ELF-1 (cell line): ENCODE results near the gene ABCC5.
"Not testable (repeated sequence)": the region's sequence is repeated elsewhere in the genome, so short reads cannot be mapped to it uniquely, and the experiment has no call there.

Source experiments
- DNase-seq: peaks from one replicate; pipeline ENCODE4 v3.0.0-alpha.2; 2016; ENCODE audit warnings: low read depth, low spot score

The ABCC5 gene

DNA sequence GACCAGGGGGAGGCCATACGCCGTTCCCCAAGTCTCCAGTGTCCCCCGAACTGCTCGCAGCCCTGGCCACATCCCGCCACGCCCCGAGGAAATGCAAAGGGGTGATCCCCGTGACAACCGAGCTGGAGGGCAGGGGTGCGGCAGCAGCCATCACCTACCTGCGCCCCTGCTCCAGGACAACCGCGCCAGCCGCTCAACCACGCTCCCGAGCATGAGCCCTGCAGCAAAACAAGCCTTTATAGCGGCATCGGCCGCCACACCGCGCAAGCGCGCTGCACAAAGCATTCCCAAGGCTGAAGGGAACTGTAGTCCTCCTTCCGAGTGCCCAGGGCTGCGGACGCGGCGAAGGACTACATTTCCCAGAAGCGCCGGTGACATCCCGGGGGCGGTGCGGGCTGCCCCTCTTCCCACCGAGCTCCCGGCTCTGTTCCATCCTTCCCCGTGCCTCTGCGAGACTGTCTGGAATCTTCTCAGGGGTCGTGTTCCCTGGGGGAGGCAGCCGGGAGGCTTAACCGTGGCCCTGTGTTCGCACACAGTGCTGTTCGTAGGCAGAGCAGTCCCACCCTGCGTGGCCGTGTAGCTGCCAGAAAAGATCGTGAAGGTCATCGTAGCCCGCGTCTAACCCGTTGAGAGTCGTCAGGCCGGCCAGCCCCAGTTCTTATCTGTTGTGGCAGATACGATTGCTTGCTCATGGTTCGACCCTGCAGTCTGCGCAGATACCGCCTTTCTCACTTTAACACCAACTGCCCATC lies at the start of gene ABCC5:
ABCC5 (minus strand) TSS at position 213 of the 752 bp plus-strand sequence. CDS start 3,492 bp downstream, outside the sequence.
- peak; percentile 98 for DNase-seq

GRCh38 chr3:184066211-184066610 lies 48.5 kb upstream of the ABCC5 start:
- no peak for DNase-seq

- no peak for DNase-seq
Observed at GRCh38 chr3:184062637-184063036, 45.0 kb upstream of the ABCC5 start.

- no peak for DNase-seq
Observed at GRCh38 chr3:184059424-184059823, 41.7 kb upstream of the ABCC5 start.

- no peak for DNase-seq
Observed at GRCh38 chr3:184058029-184058428, 40.3 kb upstream of the ABCC5 start.

GRCh38 chr3:184052767-184053166 lies 35.1 kb upstream of the ABCC5 start, which contains the start of gene HTR3C:
HTR3C (plus strand) TSS chr3:184053047; CDS start chr3:184053081, 34 bp downstream.
- DNase-seq = no peak

DNA sequence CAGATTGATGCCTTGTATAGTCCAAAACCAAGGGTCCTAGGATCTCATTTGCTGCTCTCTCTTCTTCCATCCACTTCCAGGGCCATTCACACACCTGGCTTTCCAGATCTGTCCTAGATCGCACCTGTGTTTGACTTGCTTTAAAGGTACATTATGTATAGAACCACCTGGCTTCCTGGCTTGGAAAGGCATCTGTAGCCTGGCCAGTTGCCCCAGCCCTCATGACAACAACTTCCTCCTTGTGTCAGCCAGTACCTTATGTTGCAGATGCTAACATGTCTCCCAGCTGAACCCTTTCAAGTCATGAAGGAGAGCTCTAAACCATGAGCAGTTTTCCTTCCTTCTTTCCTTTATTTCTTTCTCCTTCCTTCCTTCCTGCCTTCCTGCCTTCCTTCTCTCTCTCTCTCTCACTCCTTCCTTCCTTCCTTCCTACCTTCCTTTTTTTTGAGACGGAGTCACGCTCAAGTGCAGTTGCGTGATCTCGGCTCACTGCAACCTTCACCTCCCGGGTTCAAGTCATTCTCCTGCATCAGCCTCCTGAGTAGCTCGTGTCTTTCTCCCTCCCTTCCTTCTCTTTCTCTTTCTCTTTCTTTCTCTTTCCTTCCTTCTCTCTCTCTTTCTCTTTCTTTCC lies 32.6 kb upstream of the ABCC5 start:
- no peak for DNase-seq

DNA sequence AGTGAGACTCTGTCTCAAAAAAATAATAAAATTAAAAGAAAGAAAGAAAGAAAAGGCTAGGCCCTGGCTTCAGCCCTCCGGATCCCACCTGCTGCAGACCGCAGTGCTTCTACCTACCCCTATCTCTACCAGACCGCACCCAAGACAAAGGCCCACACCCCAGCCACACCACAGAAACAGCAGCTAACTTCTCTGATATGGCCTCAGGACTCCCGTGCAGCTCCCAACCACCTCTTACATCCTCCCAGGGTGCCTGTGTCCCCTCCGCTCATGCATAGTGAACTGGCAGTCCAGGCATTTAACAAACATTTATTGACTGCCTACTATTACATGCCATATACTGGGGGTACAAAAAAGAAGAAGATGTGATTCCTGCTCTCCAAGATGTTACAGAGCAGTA lies 28.3 kb upstream of the ABCC5 start:
- no peak for DNase-seq

DNA sequence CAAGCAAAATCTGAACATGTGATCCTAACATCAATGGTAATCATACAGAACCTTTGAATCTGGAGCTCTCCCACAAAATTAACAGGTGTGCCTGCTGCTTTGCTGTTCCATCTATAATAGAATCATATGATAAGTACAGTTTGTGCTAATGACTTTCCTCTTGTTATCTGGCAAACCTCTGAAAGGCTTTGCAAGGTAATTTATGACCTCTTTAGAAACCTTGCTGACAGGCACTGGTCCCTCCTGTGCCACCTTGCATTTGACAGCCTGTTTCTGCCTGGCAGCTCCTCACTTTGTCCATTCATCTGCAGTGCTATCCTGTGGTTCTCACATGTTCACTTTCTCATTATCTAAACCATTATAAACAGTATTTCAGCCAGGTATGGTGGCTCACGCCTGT lies 24.9 kb upstream of the ABCC5 start:
- DNase-seq = no peak

DNA sequence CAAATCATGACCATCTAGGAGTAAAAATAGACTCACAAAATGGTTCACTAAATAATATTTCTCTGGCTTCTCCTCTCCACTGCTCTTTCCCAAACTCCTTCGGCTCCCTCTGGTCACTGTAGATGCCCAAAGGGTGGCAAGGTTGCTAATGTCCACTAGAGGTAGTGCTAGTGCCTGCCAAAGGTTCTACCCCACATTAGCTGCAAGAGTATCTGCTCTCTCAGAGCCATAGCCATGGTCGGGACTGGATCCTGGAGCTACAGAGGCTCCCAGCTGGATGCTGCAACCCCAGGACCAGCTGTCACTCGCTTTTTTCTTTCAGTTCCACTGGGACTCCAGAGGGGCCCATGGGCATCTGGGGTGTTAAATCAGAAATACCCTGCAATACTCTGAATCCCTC lies 22.3 kb upstream of the ABCC5 start:
- peak; percentile 57 for DNase-seq

GRCh38 chr3:184039414-184039813 lies 21.7 kb upstream of the ABCC5 start:
- DNase-seq = no peak

GRCh38 chr3:184038307-184038706 lies 20.6 kb upstream of the ABCC5 start:
- not testable (repeated sequence) for DNase-seq

- DNase-seq = no peak
Observed at GRCh38 chr3:184037816-184038215, 20.1 kb upstream of the ABCC5 start.

DNA sequence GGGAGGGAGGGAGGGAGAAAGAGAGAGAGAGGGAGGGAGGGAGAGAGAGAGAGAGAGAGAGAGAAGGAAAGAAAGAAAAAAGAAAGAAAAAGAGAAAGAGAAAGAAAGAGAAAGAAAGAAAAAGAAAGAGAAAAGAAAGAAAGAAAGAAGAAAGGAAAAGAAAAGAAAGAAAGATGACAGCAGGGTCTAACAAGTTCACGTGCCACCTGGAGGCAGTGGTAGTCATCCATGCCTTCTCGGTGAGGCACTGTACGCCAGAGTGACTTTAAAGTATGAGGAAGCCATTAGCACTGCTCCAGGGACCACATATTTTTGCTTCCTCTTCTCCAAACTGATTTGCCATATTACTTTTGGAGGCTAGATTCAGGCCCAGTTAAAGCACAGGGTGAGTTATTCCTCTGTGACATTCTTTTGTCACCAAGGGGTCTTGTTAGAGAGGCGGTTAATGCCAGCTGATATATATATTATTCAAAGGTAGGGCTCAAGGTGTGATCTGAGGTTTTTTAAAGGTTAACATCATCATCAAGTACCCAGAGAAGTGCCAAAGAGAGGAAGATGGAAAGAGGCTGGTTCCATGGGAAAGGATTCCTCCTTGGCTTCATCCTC lies 13.6 kb upstream of the ABCC5 start, which contains the start of gene HTR3D:
HTR3D (plus strand) TSS at position 556 of the 606 bp plus-strand sequence; CDS start at position 556, 0 bp downstream.
- no peak for DNase-seq

DNA sequence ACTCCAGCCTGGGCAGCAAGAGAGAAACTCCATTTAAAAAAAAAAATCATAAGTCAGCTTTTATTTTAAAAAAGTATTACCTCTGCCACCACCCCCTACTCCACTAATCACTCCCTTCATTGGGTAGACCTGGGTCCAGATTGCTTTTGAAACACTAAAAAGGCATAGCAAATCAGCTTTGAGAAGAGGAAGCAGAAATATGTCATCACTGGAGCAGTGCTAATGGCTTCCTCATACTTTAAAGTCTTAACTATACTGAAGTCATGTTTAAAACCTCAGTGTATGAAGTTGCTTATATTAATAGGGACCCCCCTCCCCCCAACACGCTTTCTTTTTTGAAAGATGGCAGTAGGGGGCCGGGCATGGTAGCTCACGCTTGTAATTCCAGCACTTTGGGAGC lies 12.9 kb upstream of the ABCC5 start:
- DNase-seq = no peak

DNA sequence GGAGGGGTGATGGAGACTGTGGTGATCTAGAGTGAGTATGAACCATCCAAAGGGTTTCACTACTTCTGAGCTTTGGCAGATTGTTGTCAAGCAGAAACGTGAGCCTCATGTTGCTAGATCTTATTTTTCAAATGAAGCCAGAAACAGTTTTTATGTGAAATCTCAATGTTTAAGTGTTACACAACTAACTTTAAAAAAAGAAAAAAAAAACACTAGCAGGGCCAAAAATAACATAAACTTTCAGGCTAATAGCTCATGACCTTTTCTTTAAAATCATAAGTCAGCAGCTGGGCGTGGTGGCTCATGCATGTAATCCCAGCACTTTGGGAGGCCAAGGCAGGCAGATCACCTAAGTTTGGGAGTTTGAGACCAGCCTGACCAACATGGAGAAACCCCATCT lies 11.8 kb upstream of the ABCC5 start:
- DNase-seq = no peak

GRCh38 chr3:184028275-184028890 lies 10.7 kb upstream of the ABCC5 start:
- DNase-seq = not testable (repeated sequence)

DNA sequence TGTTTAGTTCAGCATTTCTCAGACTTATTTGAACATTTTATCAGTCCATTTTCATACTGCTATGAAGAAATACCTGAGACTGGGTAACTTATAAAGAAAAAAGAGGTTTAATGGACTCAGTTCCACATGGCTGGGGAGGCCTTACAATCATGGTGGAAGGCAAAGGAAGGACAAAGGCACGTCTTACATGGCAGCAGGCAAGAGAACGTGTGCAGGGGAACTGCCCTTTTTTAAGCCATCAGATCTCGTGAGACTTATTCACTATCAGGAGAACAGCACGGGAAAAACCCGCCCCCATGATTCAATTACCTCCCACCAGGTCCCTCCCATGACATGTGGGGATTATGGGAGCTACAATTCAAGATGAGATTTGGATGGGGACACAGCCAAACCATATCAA lies 7.6 kb upstream of the ABCC5 start:
- DNase-seq = not testable (repeated sequence)

GRCh38 chr3:184022323-184022722 lies 4.6 kb upstream of the ABCC5 start:
- DNase-seq = no peak

- no peak for DNase-seq
Observed at GRCh38 chr3:184018424-184018973, 815 bp upstream of the ABCC5 start.

DNA sequence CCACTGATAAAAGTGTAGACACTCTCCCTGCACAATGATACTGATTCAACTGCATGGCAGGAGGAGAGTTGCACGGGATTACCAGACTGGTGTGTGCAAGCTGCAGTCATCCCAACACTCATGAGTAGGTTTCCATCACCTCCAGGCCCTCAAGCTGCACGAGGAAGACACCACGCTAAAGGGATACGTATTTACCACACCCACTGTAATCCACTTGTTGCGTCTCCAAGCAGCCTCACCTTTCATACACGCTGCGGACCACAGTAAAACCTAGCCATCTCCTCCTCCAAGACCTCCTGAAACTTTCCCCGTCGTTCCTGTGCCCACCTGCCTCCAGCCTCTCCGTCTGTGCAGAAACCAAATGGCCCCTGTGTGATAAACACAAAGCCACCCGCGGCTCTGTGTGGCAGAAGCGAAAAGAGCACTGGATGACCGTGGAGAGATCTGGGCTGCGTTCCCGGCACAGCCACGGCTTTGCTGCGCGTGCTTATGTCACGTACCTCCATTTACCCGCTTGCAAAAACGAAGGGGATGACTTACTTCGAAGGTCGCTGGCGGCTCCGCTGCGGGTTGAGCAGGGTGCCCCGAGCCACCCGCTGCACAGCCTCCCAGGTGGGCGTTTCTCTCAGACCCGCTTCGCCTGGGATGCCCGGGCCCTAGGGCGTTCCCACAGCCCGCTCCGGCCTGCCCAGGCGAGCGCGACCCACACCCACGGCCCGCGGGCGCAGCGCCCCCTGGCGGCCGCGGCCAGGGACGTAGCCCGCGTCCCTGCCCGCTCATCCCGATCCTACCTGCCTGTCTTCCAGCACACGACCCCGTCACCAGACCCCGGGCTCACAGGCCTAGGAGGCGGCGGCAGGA lies 643 bp downstream of the ABCC5 start:
- peak; percentile 93 for DNase-seq
